NCI-H1930 (cell line): ENCODE data around the gene TNS4.

Source experiments
- DNase-seq, 2 experiments: peaks; one replicate each; lab custom pipeline; 2025; lab: John Stamatoyannopoulos, UW

TNS4 gene

GRCh38 chr17:40491486-40491885 lies 9.9 kb downstream of the TNS4 start:
- DNase-seq = no peak

- no peak for DNase-seq
Measured at GRCh38 chr17:40490982-40491381, 10.4 kb downstream of the TNS4 start.

GRCh38 chr17:40490289-40490853 lies 11.1 kb downstream of the TNS4 start:
- no peak for DNase-seq

GRCh38 chr17:40487371-40488020 lies 13.9 kb downstream of the TNS4 start:
- no peak for DNase-seq

GRCh38 chr17:40486522-40487370 lies 14.7 kb downstream of the TNS4 start:
- no peak for DNase-seq

GRCh38 chr17:40485851-40486521 lies 15.4 kb downstream of the TNS4 start:
- no peak for DNase-seq

- no peak for DNase-seq
Measured at GRCh38 chr17:40484973-40485530, 16.4 kb downstream of the TNS4 start.

GRCh38 chr17:40484285-40484972 lies 17.0 kb downstream of the TNS4 start:
- no peak for DNase-seq

GRCh38 chr17:40483679-40484078 lies 17.7 kb downstream of the TNS4 start:
- no peak for DNase-seq

GRCh38 chr17:40482722-40483121 lies 18.7 kb downstream of the TNS4 start:
- DNase-seq = no peak

GRCh38 chr17:40481106-40481505 lies 20.3 kb downstream of the TNS4 start:
- DNase-seq = no peak

- no peak for DNase-seq
Measured at GRCh38 chr17:40480501-40481003, 20.9 kb downstream of the TNS4 start.

GRCh38 chr17:40479754-40480480 lies 21.5 kb downstream of the TNS4 start:
- no peak for DNase-seq

- no peak for DNase-seq
Measured at GRCh38 chr17:40478486-40478885, 22.9 kb downstream of the TNS4 start.

GRCh38 chr17:40477796-40478195 lies 23.6 kb downstream of the TNS4 start:
- no peak for DNase-seq

- no peak for DNase-seq
Measured at GRCh38 chr17:40475234-40475908, 26.1 kb downstream of the TNS4 start.

- DNase-seq = no peak
Measured at GRCh38 chr17:40474419-40475002, 26.9 kb downstream of the TNS4 start.

- DNase-seq = no peak
Measured at GRCh38 chr17:40473573-40474365, 27.7 kb downstream of the TNS4 start.
